Naive thymus-derived CD4-positive, alpha-beta T cell (primary cell): ENCODE results near the gene GNG8. TPM values are rescaled to one million over a fixed set of nuclear protein-coding genes. Genes with fewer than 3 reads are reported as not detected.

ENCODE experiments used
- ATAC-seq: fragments of 150-1000 bp; cut with Tn5 transposase; 2 replicates; pipeline ENCODE4 v1.10.0; 2021; ENCODE audit warnings: mild to moderate bottlenecking, moderate library complexity
- CTCF ChIA-PET: fragments of 350-600 bp; sonication (Branson Sonifier 250); formaldehyde crosslinking; loops from one replicate; lab custom pipeline; 2021; ENCODE audit warnings: antibody characterized with exemption; lab: Charles Lee
- POLR2A ChIA-PET: fragments of 350-600 bp; sonication (Branson Sonifier 250); formaldehyde crosslinking; loops from one replicate; lab custom pipeline; 2021; ENCODE audit warnings: antibody characterized with exemption, inconsistent platforms; lab: Charles Lee
- DNase-seq, 9 donors: peaks; one replicate each; pipeline versions ENCODE4 v3.0.0 to v3.0.0-alpha.2; 2020 to 2022; ENCODE audit warnings: mixed read lengths in 1 of 9
- H3K27ac ChIP-seq: one replicate; pipeline ENCODE4 v1.7.0; 2013; ENCODE audit warnings: mild to moderate bottlenecking, low read depth, low read length, moderate library complexity
- H3K27me3 ChIP-seq, 2 donors: one replicate each; pipeline ENCODE4 v1.7.0; 2013; ENCODE audit warnings: low read length in 2 of 2, mild to moderate bottlenecking in 2 of 2, moderate library complexity in 2 of 2; ENCODE audit not compliant: control insufficient read depth in 2 of 2, insufficient read depth in 2 of 2
- H3K36me3 ChIP-seq, 3 experiments: 1 replicate in 2 of 3; 2 replicates in 1 of 3; pipeline ENCODE4 v1.7.0; 2013; ENCODE audit warnings: low read length in 3 of 3, mild to moderate bottlenecking in 3 of 3, moderate library complexity in 1 of 3; ENCODE audit not compliant: insufficient read depth in 3 of 3, control insufficient read depth in 2 of 3
- H3K4me1 ChIP-seq, 2 donors: one replicate each; pipeline ENCODE4 v1.7.0; 2013; ENCODE audit warnings: low read length in 2 of 2, mild to moderate bottlenecking in 2 of 2, moderate library complexity in 1 of 2; ENCODE audit not compliant: control insufficient read depth in 2 of 2, insufficient read depth in 2 of 2
- H3K4me3 ChIP-seq: 2 replicates; pipeline ENCODE4 v1.7.0; 2013; ENCODE audit warnings: mild to moderate bottlenecking, low read length
- H3K9me3 ChIP-seq, 3 experiments: 1 replicate in 2 of 3; 2 replicates in 1 of 3; pipeline ENCODE4 v1.7.0; 2013; ENCODE audit warnings: low read length in 3 of 3; ENCODE audit not compliant: control insufficient read depth in 2 of 3
- H3K27ac Mint-ChIP-seq, 9 donors: one replicate each; pipeline ENCODE4 v1.8.0; 2020 to 2022; ENCODE audit warnings: mixed read lengths in 9 of 9, mild to moderate bottlenecking in 8 of 9, moderate library complexity in 5 of 9, inconsistent platforms in 2 of 9
- H3K27me3 Mint-ChIP-seq, 5 donors: one replicate each; pipeline ENCODE4 v1.8.0; 2021 to 2022; ENCODE audit warnings: mixed read lengths in 5 of 5, mild to moderate bottlenecking in 1 of 5
- H3K36me3 Mint-ChIP-seq, 5 donors: one replicate each; pipeline ENCODE4 v1.8.0; 2020 to 2022; ENCODE audit warnings: mixed read lengths in 5 of 5, mild to moderate bottlenecking in 3 of 5, inconsistent platforms in 1 of 5
- H3K4me1 Mint-ChIP-seq, 7 donors: one replicate each; pipeline ENCODE4 v1.8.0; 2020 to 2022; ENCODE audit warnings: mixed read lengths in 7 of 7, mild to moderate bottlenecking in 3 of 7, inconsistent platforms in 1 of 7
- H3K4me3 Mint-ChIP-seq, 10 donors: one replicate each; pipeline ENCODE4 v1.8.0; 2020 to 2022; ENCODE audit warnings: mild to moderate bottlenecking in 10 of 10, mixed read lengths in 10 of 10, moderate library complexity in 6 of 10, inconsistent platforms in 2 of 10
- H3K9me3 Mint-ChIP-seq, 11 donors: one replicate each; pipeline ENCODE4 v1.8.0; 2020 to 2022; ENCODE audit warnings: mixed read lengths in 11 of 11, mild to moderate bottlenecking in 4 of 11, inconsistent platforms in 1 of 11, moderate library complexity in 1 of 11
- intact Hi-C, 2 donors: fragments of 100-400 bp; cut with micrococcal nuclease; formaldehyde crosslinking; loops; one replicate each; pipeline ENCODE4 v1.15.1; 2023
- polyA plus RNA-seq, 2 donors: library from polyadenylated mRNA; unstranded; fragments of 300-500 nt; fragmentation: Illumina TruSeq; gene quantifications; one replicate each; pipeline ENCODE4 v1.2.3, GENCODE V29; 2021
- total RNA-seq, 6 experiments: library from RNA in 5 of 6; stranded (reverse) in 5 of 6; gene quantifications; 1 replicate in 5 of 6; 2 replicates in 1 of 6; pipeline ENCODE4 v1.2.3 and lab custom pipeline; 2021 to 2026

Gene GNG8
- total and polyA plus RNA-seq, 7 experiments from 2014 or later, result 3.2 to 12.3 (median 9.7) TPM; not detected in 4

DNA sequence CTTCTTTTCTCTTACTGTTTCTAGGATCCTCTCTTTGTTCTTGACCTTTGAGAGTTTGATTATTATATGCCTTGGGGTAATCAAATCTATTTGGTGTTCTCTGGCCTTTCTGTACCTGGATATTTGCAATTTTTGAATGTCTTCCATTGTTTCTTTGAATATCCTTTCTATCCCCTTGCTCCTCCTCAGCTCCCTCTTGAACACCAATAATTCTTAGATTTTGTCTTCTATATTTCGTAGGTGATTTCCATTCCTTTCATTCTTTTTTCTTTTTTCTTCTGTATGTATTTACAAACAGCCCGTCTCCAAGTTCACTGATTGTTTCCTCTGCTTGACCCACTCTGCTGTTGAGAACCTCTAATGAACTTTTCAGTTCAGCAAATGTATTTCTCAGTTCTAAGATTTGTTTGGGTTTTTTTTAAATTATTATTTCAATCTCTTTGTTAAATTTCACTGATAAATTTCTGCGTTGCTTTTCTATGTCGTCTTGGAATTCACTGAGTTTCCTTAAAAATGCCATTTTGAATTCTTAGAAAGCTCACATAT lies 37.6 kb downstream of the GNG8 start:
- no peaks in the 10 kb centered on the region for H3K27me3 ChIP-seq
- DNase-seq (no peak), ATAC-seq (no peak)
- H3K9me3 Mint-ChIP-seq, result peaks cover 0 to 20% (median 8%) of the 10 kb centered on the region in 11 donors
- peak overlapping the region in 2 of 10 donors; percentile 30 to 32 for H3K4me3 Mint-ChIP-seq
- peaks cover 0 to 31% (median 6%) of the 10 kb centered on the region in 5 donors for H3K36me3 Mint-ChIP-seq
- ChIA-PET CTCF (interaction anchor here (1.0 to 1.3 kb wide), 2 partner anchors 8 to 14 kb away, joined by 3 to 6 read pairs; no protein-coding TSS in a partner anchor), POLR2A (interaction anchor here (1.3 kb wide), 2 partner anchors 13 to 76 kb away, joined by 3 to 5 read pairs; no protein-coding TSS in a partner anchor)
- H3K9me3 ChIP-seq, result peaks cover 0 to 11% (median 0%) of the 10 kb centered on the region in 3 experiments
- peaks cover 0 to 6% (median 0%) of the 10 kb centered on the region in 3 experiments for H3K36me3 ChIP-seq
- intact Hi-C loops, result no loop called here
- H3K4me1 ChIP-seq, result peaks cover 12 to 17% of the 10 kb centered on the region in 2 donors
- peaks cover 0 to 10% (median 0%) of the 10 kb centered on the region in 5 donors for H3K27me3 Mint-ChIP-seq
- no peak overlapping the region for H3K4me3 ChIP-seq
- H3K27ac Mint-ChIP-seq, result peak overlapping the region in 1 of 9 donors; percentile 18
- H3K27ac ChIP-seq, result no peak overlapping the region
- H3K4me1 Mint-ChIP-seq, result peaks cover 21 to 40% (median 28%) of the 10 kb centered on the region in 7 donors

DNA sequence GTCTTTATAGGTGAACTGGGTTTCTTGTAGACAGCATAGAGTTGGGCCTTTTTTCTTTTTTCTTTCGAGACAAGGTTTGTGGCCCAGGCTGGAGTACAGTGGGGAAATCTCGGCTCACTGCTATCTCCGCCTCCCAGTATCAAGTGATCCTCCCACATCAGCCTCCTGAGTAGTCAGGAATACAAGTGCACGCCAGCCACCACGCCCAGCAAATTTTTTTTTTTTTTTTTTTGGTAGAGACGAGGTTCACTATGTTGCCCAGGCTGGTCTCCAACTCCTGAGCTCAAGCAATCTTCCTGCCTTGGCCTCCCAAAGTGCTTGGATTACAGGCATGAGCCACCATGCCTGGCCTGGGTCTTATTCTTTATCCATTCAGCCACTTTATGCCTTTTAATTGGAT lies 40.0 kb downstream of the GNG8 start:
- Histone ChIP-seq H3K4me3 (no peak overlapping the region), H3K36me3 (no peaks in the 10 kb centered on the region), H3K27me3 (no peaks in the 10 kb centered on the region), H3K27ac (no peak overlapping the region), H3K9me3 (peaks cover 0 to 11% (median 0%) of the 10 kb centered on the region in 3 experiments), H3K4me1 (peaks cover 0 to 8% of the 10 kb centered on the region in 2 donors)
- intact Hi-C loops, result no loop called here
- ChIA-PET POLR2A (interaction anchor here (1.3 kb wide), 1 partner anchor 16 kb away, joined by 7 read pairs; no protein-coding TSS in a partner anchor), CTCF (interaction anchor here (0.7 kb wide), 1 partner anchor 14 kb away, joined by 4 read pairs; no protein-coding TSS in a partner anchor)
- H3K36me3 Mint-ChIP-seq, result peaks cover 0 to 21% (median 6%) of the 10 kb centered on the region in 5 donors
- peak overlapping the region in 2 of 9 donors; percentile 16 to 36 for H3K27ac Mint-ChIP-seq
- peaks cover 7 to 28% (median 13%) of the 10 kb centered on the region in 7 donors for H3K4me1 Mint-ChIP-seq
- peaks cover 0 to 13% (median 0%) of the 10 kb centered on the region in 5 donors for H3K27me3 Mint-ChIP-seq
- H3K4me3 Mint-ChIP-seq, result no peak overlapping the region
- ATAC-seq (no peak), DNase-seq (no peak)
- H3K9me3 Mint-ChIP-seq, result peaks cover 0 to 20% (median 8%) of the 10 kb centered on the region in 11 donors

DNA sequence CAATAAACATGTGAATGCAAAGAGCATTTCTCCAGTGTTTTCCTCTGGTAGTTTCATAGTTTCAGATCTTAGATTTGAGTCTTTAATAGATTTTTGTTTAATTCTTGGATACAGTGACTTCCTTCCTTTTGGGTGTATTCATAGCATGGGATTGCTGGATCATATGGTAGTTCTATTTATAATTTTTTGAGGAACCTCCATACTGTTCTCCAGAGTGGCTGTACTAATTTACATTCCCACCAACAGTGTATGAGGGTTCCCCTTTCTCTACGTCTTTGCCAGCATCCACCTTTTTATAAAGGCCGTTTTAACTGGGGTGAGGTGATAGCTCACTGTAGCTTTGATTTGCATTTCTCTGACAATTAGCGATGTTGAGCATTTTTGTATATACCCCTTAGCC lies 44.1 kb downstream of the GNG8 start:
- no peak for DNase-seq
- H3K4me3 ChIP-seq, result no peak overlapping the region
- no peak overlapping the region for H3K27ac ChIP-seq
- Mint-ChIP-seq H3K4me1 (no peaks in the 10 kb centered on the region), H3K27ac (no peak overlapping the region), H3K9me3 (peaks cover 0 to 3% (median 0%) of the 10 kb centered on the region in 11 donors), H3K27me3 (peaks cover 0 to 24% (median 0%) of the 10 kb centered on the region in 5 donors), H3K36me3 (no peaks in the 10 kb centered on the region), H3K4me3 (no peak overlapping the region)
- H3K27me3 ChIP-seq, result no peaks in the 10 kb centered on the region
- ATAC-seq, result no peak
- no peaks in the 10 kb centered on the region for H3K9me3 ChIP-seq
- intact Hi-C loops, result no loop called here
- H3K4me1 ChIP-seq, result no peaks in the 10 kb centered on the region
- POLR2A ChIA-PET, result no interaction called here
- CTCF ChIA-PET, result no interaction called here
- no peaks in the 10 kb centered on the region for H3K36me3 ChIP-seq

DNA sequence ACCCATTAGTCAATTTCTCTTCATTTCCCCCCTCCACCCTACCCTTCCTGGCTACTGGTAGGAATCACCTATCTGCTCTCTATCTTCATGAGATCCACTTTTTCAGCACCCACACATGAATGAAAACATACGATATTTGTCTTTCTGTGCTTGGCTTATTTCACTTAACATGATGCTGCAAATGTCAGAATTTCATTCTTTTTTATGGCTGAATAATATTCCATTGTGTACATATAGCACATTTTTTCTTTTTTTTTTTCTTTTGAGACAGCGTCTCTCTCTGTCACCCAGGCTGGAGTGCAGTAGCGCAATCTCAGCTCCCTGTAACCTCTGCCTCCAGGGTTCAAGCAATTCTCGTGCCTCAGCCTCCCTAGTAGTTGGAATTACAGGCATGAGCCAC lies 44.7 kb downstream of the GNG8 start:
- ATAC-seq, result no peak
- H3K9me3 Mint-ChIP-seq, result peaks cover 0 to 3% (median 0%) of the 10 kb centered on the region in 11 donors
- DNase-seq, result no peak
- no peak overlapping the region for H3K4me3 Mint-ChIP-seq
- intact Hi-C loops, result no loop called here
- Histone ChIP-seq H3K36me3 (no peaks in the 10 kb centered on the region), H3K27me3 (no peaks in the 10 kb centered on the region), H3K9me3 (no peaks in the 10 kb centered on the region), H3K4me3 (no peak overlapping the region), H3K4me1 (no peaks in the 10 kb centered on the region), H3K27ac (no peak overlapping the region)
- ChIA-PET CTCF (no interaction called here), POLR2A (interaction anchor here (0.6 kb wide), 1 partner anchor 22 kb away, joined by 3 read pairs; no protein-coding TSS in a partner anchor)
- H3K27ac Mint-ChIP-seq, result peak overlapping the region in 2 of 9 donors; percentile 37 to 51
- H3K27me3 Mint-ChIP-seq, result peaks cover 0 to 27% (median 0%) of the 10 kb centered on the region in 5 donors
- H3K4me1 Mint-ChIP-seq, result no peaks in the 10 kb centered on the region
- H3K36me3 Mint-ChIP-seq, result no peaks in the 10 kb centered on the region

DNA sequence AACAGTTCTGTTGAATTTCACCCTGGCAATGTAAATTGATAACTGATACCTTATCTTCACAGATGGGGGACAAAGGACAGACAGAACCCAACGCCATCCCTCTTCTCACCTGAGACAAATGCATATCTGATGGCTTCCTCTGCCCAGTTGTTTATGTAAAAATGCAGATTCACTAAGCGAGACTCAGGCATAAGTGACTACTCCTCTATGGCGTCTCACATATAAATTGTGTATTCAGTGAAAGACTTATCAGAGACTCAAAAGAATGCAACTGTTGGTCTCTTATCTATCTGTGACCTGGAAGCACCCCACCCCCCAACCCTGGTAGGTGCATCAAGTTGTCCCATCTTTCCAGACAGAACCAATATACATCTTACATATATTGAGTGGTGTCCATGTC lies 48.1 kb downstream of the GNG8 start:
- Mint-ChIP-seq H3K27me3 (peaks cover 0 to 42% (median 0%) of the 10 kb centered on the region in 5 donors), H3K4me3 (no peak overlapping the region), H3K36me3 (peaks cover 0 to 6% (median 0%) of the 10 kb centered on the region in 5 donors), H3K27ac (no peak overlapping the region), H3K4me1 (peaks cover 2 to 14% (median 9%) of the 10 kb centered on the region in 7 donors), H3K9me3 (peaks cover 0 to 3% (median 0%) of the 10 kb centered on the region in 11 donors)
- H3K4me1 ChIP-seq, result no peaks in the 10 kb centered on the region
- no peaks in the 10 kb centered on the region for H3K27me3 ChIP-seq
- ATAC-seq (no peak), DNase-seq (no peak)
- ChIA-PET CTCF (no interaction called here), POLR2A (no interaction called here)
- no peaks in the 10 kb centered on the region for H3K9me3 ChIP-seq
- H3K4me3 ChIP-seq, result no peak overlapping the region
- intact Hi-C loops, result no loop called here
- H3K36me3 ChIP-seq, result no peaks in the 10 kb centered on the region
- H3K27ac ChIP-seq, result no peak overlapping the region

DNA sequence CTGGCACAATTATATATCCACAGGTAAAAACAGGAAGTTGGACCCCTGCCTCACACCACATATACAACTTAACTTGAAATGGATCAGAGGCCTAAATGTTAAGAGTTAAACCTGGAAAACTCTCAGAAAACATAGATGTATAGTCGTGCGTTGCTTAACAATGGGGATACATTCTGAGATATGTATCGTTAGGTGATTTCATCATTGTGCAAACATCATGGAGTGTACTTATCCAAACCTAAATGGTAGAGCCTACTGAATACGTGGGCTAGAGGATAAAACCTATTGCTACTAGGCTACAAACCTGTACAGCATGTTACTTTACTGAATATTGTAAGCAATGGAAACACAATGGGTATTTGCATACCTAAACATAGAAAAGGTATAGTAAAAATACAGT lies 49.7 kb downstream of the GNG8 start:
- Histone ChIP-seq H3K4me1 (no peaks in the 10 kb centered on the region), H3K27ac (no peak overlapping the region), H3K4me3 (no peak overlapping the region), H3K27me3 (no peaks in the 10 kb centered on the region), H3K9me3 (no peaks in the 10 kb centered on the region), H3K36me3 (no peaks in the 10 kb centered on the region)
- peaks cover 2 to 17% (median 9%) of the 10 kb centered on the region in 7 donors for H3K4me1 Mint-ChIP-seq
- H3K36me3 Mint-ChIP-seq, result peaks cover 0 to 6% (median 0%) of the 10 kb centered on the region in 5 donors
- peaks cover 0 to 3% (median 0%) of the 10 kb centered on the region in 11 donors for H3K9me3 Mint-ChIP-seq
- peaks cover 0 to 41% (median 0%) of the 10 kb centered on the region in 5 donors for H3K27me3 Mint-ChIP-seq
- ChIA-PET CTCF (interaction anchor here (1.0 kb wide), 1 partner anchor 44 kb away, joined by 3 read pairs; no protein-coding TSS in a partner anchor), POLR2A (interaction anchor here (0.7 kb wide), 1 partner anchor 14 kb away, joined by 3 read pairs; no protein-coding TSS in a partner anchor)
- no peak for ATAC-seq
- no peak for DNase-seq
- intact Hi-C loops, result no loop called here
- H3K27ac Mint-ChIP-seq, result no peak overlapping the region
- no peak overlapping the region for H3K4me3 Mint-ChIP-seq
